HG03565 (cell line): ENCODE measurements around the gene BPTF.
A peak's percentile ranks its signal among the peaks of the same experiment; 100 is the strongest.
"Not testable (repeated sequence)": the region's sequence is repeated elsewhere in the genome, so short reads cannot be mapped to it uniquely, and the experiment has no call there.

ENCODE experiments used
- ATAC-seq: cut with Tn5 transposase; IDR thresholded peaks from one replicate; pipeline ENCODE4 v1.9.1; 2021; ENCODE audit warnings: mild to moderate bottlenecking, moderate library complexity; ENCODE audit not compliant: unreplicated experiment

BPTF gene

DNA sequence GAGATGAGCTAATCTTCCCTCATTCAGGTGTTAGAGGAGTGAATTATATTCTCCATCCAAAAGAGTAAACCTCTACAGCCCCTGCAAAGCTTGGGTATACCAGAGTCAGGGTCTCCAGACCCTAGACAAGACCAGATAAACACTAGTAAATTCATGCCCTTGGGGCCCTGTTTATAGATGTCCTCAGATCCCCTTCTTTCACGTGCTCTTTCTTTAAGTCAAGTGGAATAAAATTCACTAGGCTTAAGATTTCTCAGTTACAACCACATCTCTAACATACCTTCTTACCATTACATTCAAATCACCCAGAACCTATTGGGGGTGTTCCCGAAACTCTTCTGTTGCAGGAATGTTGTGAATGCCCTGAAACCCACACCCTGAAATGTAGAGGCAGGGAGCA is 173.2 kb downstream of the BPTF start:
- no peak for ATAC-seq

- no peak for ATAC-seq
Measured at GRCh38 chr17:67999291-67999911, 174.1 kb downstream of the BPTF start.

DNA sequence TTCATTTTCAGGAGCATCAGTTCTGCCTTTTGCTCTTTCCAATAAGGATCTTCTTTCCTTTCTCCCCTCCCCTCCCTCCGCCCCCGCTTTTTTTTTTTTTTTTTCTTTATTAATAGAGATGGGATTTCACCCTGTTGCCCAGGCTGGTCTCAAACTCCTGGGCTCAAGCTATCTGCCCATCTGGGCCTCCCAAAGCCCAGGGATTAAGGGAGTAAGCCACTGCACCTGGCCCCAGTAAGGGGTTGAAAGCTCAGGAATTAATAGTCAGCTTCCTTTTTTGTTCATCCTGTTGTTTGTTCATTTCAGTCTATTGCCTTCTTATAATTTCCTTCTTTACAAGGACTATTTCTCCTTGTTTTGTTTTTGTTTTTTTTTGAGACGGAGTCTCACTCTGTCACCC is 178.9 kb downstream of the BPTF start:
- no peak for ATAC-seq

GRCh38 chr17:68006797-68007196 is 181.5 kb downstream of the BPTF start:
- no peak for ATAC-seq

- no peak for ATAC-seq
Measured at GRCh38 chr17:68011199-68011665, 185.9 kb downstream of the BPTF start.

- no peak for ATAC-seq
Measured at GRCh38 chr17:68013385-68013784, 188.1 kb downstream of the BPTF start.

DNA sequence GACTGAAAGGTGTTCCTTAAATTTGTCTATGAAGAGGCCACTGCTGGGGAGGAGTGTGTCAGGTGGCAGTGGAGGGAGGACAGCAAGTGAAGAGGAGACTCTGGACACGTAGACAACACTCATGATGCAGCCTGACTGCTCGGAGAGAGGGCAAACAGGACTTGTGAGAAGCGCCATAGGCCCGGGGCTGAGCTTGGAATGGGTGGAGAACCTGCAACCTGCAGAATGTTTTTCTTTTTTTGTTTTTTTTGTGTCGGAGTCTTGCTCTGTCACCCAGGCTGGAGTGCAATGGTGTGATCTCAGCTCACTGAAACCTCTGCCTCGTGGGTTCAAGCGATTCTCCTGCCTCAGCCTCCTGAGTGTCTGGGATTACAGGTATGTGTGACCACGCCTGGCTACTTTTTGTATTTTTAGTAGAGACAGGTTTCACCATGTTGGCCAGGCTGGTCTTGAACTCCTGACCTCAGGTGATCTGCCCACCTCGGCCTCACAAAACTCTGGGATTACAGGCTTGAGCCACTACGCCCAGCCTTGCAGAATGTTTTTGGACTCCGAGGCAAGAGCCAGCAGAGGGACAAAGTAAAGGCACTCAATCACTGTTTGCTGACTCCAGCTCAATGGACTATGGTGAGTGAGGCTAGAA is 189.9 kb downstream of the BPTF start:
- ATAC-seq: no peak

DNA sequence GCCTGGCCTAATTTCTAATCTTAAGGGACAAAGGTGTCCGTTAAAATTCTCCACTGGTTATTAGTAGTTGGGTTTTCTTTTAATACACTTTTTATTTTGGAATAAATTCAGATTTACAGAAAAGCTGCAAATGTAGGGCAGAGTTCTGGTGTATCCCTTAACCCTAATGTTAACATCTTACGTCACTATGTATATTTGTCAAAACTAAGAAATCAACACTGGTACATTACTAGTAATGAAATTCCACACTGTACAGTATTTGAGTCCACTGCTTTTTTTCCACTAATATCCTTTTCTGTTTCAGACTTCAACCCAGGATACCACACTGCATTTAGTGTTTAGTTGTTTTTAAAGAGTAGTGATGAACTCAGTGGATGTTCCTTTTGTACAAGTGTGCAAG is 191.5 kb downstream of the BPTF start:
- no peak for ATAC-seq

DNA sequence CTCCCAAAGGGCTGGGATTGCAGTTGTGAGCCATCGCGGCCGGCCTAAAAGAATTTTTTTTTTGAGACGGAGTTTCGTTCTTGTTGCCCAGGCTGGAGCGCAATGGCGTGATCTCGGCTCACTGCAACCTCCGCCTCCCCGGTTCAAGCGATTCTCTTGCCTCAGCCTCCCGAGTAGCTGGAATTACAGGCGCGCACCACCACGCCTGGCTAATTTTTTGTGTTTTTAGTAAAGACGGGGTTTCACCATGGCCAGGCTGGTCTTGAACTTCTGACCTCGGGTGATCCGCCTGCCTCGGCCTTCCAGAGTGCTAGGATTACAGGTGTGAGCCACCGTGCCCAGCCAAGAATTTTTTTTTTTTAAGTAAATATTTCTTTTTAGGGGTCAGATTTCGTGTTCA is 193.2 kb downstream of the BPTF start:
- not testable (repeated sequence) for ATAC-seq

DNA sequence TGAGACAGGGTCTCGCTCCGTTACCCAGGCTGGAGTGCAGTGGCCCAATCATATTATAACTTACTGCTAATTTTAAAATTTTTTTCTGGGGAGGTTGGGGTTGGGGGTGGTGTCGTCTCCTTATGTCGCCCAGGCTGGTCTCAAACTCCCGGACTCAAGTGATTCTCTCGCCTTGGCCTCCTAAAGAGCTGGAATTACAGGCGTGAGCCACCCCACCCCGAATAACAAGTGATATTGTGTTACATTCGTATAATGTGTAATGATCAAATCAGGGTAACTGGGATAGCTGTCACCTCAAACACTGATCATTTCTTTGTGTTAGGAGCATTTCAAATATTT is 194.0 kb downstream of the BPTF start:
- ATAC-seq: no peak

- ATAC-seq: peak; percentile 92
Measured at GRCh38 chr17:68019675-68020408, 194.5 kb downstream of the BPTF start.

- no peak for ATAC-seq
Measured at GRCh38 chr17:68020409-68020756, 195.1 kb downstream of the BPTF start.

GRCh38 chr17:68020791-68021190 is 195.5 kb downstream of the BPTF start:
- not testable (repeated sequence) for ATAC-seq

- ATAC-seq: no peak
Measured at GRCh38 chr17:68021963-68022362, 196.7 kb downstream of the BPTF start.

GRCh38 chr17:68022547-68022946 is 197.2 kb downstream of the BPTF start:
- not testable (repeated sequence) for ATAC-seq

GRCh38 chr17:68029512-68030215 is 204.4 kb downstream of the BPTF start:
- ATAC-seq: no peak
